ENCODE results near the gene MGME1.

MGME1 gene

DNA sequence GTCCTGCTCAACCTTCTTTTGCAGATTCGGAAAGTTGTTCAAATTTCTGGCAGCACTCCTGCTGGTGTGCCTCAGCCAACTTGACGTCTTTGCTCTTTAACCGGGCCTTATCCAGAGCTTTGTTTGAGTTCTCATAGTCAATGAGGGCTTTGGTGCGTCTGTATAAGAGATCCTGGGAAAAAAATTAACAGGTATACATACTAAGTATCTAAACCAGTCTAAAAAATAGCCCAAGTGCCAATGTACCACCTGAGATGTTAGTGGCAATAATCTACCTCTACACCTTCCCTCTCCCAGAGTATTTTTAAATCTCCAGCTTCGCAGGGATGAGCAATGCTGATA is 21.4 kb upstream of the MGME1 start:
- H3K4me3 ChIP-seq (ENCODE audit: low read length): no peak overlapping the region
- no peak for DNase-seq (ENCODE audit: low read depth)
- TF ChIP-seq, protein P1, sequence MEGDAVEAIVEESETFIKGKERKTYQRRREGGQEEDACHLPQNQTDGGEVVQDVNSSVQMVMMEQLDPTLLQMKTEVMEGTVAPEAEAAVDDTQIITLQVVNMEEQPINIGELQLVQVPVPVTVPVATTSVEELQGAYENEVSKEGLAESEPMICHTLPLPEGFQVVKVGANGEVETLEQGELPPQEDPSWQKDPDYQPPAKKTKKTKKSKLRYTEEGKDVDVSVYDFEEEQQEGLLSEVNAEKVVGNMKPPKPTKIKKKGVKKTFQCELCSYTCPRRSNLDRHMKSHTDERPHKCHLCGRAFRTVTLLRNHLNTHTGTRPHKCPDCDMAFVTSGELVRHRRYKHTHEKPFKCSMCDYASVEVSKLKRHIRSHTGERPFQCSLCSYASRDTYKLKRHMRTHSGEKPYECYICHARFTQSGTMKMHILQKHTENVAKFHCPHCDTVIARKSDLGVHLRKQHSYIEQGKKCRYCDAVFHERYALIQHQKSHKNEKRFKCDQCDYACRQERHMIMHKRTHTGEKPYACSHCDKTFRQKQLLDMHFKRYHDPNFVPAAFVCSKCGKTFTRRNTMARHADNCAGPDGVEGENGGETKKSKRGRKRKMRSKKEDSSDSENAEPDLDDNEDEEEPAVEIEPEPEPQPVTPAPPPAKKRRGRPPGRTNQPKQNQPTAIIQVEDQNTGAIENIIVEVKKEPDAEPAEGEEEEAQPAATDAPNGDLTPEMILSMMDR (conservative IDR thresholded peaks at IDR 0.05; ENCODE audit: low read length): no peak

DNA sequence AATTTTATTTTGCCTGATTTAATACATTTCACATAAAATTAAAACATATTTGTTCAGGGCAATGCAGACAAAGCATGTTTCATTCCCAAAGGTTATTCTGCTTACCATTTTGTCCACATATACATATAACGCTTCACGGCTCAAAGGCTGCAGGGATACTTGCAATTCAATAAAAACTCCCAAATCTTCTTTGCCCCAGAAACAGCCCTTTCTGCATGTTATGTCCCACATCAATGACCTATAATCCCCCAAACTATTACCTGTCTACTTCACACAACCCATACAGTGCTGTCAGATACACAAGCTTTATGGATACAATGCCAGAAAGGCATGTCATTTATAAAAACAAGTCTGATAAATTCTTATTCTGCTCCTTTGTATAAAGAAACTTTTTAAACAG is 20.4 kb upstream of the MGME1 start:
- TF ChIP-seq, protein P1 (conservative IDR thresholded peaks at IDR 0.05; ENCODE audit: low read length): no peak
- no peak overlapping the region for H3K4me3 ChIP-seq (ENCODE audit: low read length)
- no peak for DNase-seq (ENCODE audit: low read depth)

DNA sequence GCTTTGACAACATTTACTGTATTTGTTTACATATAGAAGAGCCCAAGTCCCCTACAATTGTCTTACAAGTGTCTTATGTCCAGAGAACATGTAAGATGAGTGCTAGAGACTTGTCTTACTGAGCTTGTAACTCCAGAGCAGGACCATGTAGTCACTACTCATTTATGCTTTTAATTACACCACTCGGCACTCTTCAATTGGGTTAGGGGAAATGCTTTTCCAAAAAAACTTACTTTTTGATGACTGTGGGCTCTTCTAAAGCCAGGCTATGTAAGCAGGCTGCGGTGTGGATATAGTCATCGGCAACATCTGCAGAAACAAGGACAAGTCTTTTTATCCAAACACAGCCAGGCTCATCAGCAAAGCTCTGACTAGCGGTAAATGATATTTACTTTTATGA is 18.9 kb upstream of the MGME1 start:
- TF ChIP-seq, protein P1 (conservative IDR thresholded peaks at IDR 0.05; ENCODE audit: low read length): no peak
- H3K4me3 ChIP-seq (ENCODE audit: low read length): no peak overlapping the region
- no peak for DNase-seq (ENCODE audit: low read depth)

DNA sequence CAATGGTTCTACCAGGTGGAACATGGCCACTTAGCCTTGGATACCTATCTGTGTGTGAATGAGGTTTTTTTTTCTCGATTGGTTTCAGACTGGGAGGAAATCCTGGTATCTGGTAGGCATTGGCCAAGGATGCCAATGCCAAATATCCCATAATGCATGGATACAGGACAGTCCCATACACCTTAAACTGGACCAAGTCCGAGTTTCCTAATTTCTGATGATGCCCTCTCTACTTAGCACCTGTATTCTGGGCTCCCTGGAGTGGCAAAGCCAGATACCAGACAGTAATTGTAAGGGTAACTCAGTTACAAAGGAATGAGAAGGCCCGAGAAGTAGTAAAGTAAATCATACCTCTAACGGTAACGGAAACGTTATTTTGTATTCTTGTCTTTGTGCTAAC is 18.1 kb upstream of the MGME1 start:
- no peak overlapping the region for H3K4me3 ChIP-seq (ENCODE audit: low read length)
- TF ChIP-seq, protein P1 (conservative IDR thresholded peaks at IDR 0.05; ENCODE audit: low read length): no peak
- DNase-seq (ENCODE audit: low read depth): no peak

DNA sequence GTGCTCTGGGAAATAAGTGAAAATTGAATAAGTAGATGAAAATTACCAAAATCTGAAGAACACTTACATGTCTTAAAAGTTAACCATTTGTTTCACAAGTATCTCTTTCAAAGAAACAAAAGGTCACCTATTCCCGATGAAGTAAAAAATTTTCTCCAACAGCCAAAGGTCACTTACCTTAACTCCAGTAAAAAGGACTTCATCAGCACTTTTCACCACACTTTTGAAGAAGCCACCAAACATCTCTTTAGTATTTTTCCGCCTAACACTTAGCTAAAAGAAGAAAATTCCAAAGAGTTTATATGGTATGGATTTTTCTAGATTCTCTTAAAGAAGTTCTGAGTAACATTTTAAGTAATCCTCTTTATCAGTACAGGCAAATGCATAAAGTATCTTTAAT is 17.5 kb upstream of the MGME1 start:
- TF ChIP-seq, protein P1 (conservative IDR thresholded peaks at IDR 0.05; ENCODE audit: low read length): no peak
- DNase-seq (ENCODE audit: low read depth): no peak
- H3K4me3 ChIP-seq (ENCODE audit: low read length): no peak overlapping the region

DNA sequence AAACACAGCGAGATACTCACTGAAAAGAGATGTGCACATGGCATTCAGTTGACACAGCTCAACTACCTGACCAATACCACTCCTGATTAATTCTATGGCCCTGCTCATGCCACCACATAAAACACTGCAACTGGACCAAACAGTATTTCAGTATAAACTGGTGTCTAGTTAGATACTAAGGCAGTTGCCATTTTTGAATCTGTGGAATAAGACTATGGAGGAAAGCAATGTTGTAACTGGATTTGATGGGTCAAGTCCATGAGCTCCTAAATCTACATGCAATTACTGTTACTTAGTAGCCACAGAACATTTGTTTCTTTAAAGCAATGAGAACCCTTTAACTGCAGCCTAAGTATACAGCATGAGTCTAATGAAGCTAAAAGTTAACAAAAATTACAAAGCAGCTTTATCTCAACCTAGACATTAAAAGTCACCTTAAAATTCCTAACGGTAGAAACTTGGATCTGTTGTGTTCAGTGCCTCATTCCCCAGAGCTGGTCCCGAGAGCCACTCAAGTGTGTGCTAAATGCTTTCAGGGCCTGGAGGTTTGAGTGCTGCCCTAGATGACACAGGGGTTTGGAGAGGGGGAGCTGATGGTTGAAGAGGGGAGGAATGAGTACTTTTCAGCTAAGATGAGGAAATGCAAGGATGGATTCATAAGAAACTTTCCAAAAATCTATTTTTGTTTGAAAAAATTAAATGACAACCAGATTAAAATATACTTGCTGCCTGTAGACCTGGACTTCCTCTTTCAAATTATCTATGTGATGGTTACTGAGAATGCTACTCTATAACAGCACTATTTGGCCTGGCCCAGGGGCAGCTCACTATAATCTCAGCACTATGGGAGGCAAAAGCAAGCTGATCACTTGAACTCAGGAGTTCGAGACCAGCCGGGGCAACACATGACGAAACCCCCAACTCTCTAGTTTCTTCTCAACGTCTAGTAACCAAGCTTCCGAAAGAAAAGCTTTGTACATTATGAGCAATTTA is 15.8 kb upstream of the MGME1 start:
- no peak for DNase-seq (ENCODE audit: low read depth)
- TF ChIP-seq, protein P1 (conservative IDR thresholded peaks at IDR 0.05; ENCODE audit: low read length): no peak

DNA sequence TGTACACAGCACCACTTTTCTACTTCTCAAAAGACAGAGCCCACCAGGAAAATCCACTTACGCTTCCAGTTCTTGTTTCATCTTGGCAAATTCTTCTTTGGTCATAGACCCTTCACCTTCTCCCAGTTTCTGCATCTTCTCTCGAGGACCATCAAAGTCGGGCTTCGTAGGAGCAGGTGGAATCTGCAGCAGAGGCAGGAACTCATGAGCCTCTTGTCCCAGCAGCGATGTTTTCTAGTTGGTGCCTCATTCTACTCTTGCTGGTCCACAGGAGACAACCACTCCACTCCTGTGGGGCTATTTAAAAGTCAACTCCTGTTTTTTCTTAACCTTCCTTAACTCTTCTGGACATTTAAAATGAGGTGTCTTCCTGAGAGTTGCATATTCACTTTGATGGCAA is 14.9 kb upstream of the MGME1 start:
- TF ChIP-seq, protein P1 (conservative IDR thresholded peaks at IDR 0.05; ENCODE audit: low read length): no peak
- no peak for DNase-seq (ENCODE audit: low read depth)
- no peak overlapping the region for H3K4me3 ChIP-seq (ENCODE audit: low read length)

More for the DNA sequence above, 15.8 kb upstream of the MGME1 start:
- H3K4me3 ChIP-seq (ENCODE audit: low read length): no peak overlapping the region
